Liver (tissue), 9 donors: ENCODE data around the gene CDCP1. TPM values are rescaled to one million over a fixed set of nuclear protein-coding genes. Genes with fewer than 3 reads are reported as not detected.

Experiments
- DNase-seq: peaks from one replicate; pipeline ENCODE4 v3.0.0-alpha.2; 2017; ENCODE audit warnings: low spot score
- H3K27ac ChIP-seq, 2 donors: one replicate each; pipeline ENCODE4 v1.7.0; 2013; ENCODE audit warnings: inconsistent platforms in 2 of 2, low read length in 2 of 2, control low read depth in 1 of 2, low read depth in 1 of 2, mild to moderate bottlenecking in 1 of 2
- H3K27me3 ChIP-seq, 4 donors: one replicate each; pipeline versions ENCODE4 v1.6.1 to v1.7.0; 2013; ENCODE audit warnings: low read length in 3 of 4, inconsistent platforms in 1 of 4, mild to moderate bottlenecking in 1 of 4, moderate library complexity in 1 of 4; ENCODE audit not compliant: control insufficient read depth in 4 of 4, insufficient read depth in 4 of 4
- H3K36me3 ChIP-seq, 4 donors: one replicate each; pipeline versions ENCODE4 v1.6.1 to v1.7.0; 2013; ENCODE audit warnings: low read length in 3 of 4, mild to moderate bottlenecking in 3 of 4, low read depth in 1 of 4, moderate library complexity in 1 of 4; ENCODE audit not compliant: control insufficient read depth in 4 of 4, insufficient read depth in 3 of 4
- H3K4me1 ChIP-seq, 4 donors: one replicate each; pipeline versions ENCODE4 v1.6.1 to v1.7.0; 2013; ENCODE audit warnings: low read length in 3 of 4, mild to moderate bottlenecking in 3 of 4, moderate library complexity in 1 of 4; ENCODE audit not compliant: control insufficient read depth in 4 of 4, insufficient read depth in 4 of 4
- H3K4me3 ChIP-seq, 3 donors: one replicate each; pipeline versions ENCODE4 v1.6.1 to v1.7.0; 2013; ENCODE audit warnings: low read length in 3 of 3, control low read depth in 1 of 3, low read depth in 1 of 3, mild to moderate bottlenecking in 1 of 3
- H3K9ac ChIP-seq, 2 donors: one replicate each; pipeline ENCODE4 v1.7.0; 2013; ENCODE audit warnings: low read length in 2 of 2, mild to moderate bottlenecking in 2 of 2, moderate library complexity in 2 of 2, control low read depth in 1 of 2, low read depth in 1 of 2
- H3K9me3 ChIP-seq, 4 donors: one replicate each; pipeline versions ENCODE4 v1.6.1 to v1.7.0; 2013; ENCODE audit warnings: low read length in 3 of 4; ENCODE audit not compliant: control insufficient read depth in 4 of 4
- EGR1 ChIP-seq, 2 donors: IDR thresholded peaks; 2 replicates each; pipeline ENCODE4 v1.6.1; 2016 to 2018; ENCODE audit warnings: antibody characterized with exemption in 2 of 2, low read depth in 2 of 2
- FOXA1 ChIP-seq: IDR thresholded peaks from 2 replicates; pipeline ENCODE4 v1.6.1; 2016; ENCODE audit warnings: antibody characterized with exemption
- FOXA2 ChIP-seq: IDR thresholded peaks from 2 replicates; pipeline ENCODE4 v1.6.1; 2016; ENCODE audit warnings: antibody characterized with exemption
- GABPA ChIP-seq, 2 donors: IDR thresholded peaks in 1 of 2; conservative IDR thresholded peaks in 1 of 2; 2 replicates each; pipeline ENCODE4 v1.6.1; 2016; ENCODE audit warnings: antibody characterized with exemption in 2 of 2, mild to moderate bottlenecking in 1 of 2, moderate library complexity in 1 of 2
- HNF4A ChIP-seq, 2 donors: conservative IDR thresholded peaks; 2 replicates each; pipeline ENCODE4 v1.6.1; 2016; ENCODE audit warnings: antibody characterized with exemption in 2 of 2, mild to moderate bottlenecking in 2 of 2
- NR2F2 ChIP-seq: IDR thresholded peaks from 2 replicates; pipeline ENCODE4 v1.6.1; 2016; ENCODE audit warnings: antibody characterized with exemption
- RAD21 ChIP-seq, 2 donors: IDR thresholded peaks; 2 replicates each; pipeline ENCODE4 v1.6.1; 2016; ENCODE audit warnings: antibody characterized with exemption in 2 of 2, mild to moderate bottlenecking in 2 of 2
- RXRA ChIP-seq, 2 donors: IDR thresholded peaks; 2 replicates each; pipeline ENCODE4 v1.6.1; 2017 to 2018; ENCODE audit warnings: antibody characterized with exemption in 2 of 2, mild to moderate bottlenecking in 1 of 2
- SP1 ChIP-seq: IDR thresholded peaks from 2 replicates; pipeline ENCODE4 v1.6.1; 2018; ENCODE audit warnings: antibody characterized with exemption, mild to moderate bottlenecking
- TAF1 ChIP-seq: conservative IDR thresholded peaks from 2 replicates; pipeline ENCODE4 v1.6.1; 2016; ENCODE audit warnings: antibody characterized with exemption, mild to moderate bottlenecking
- YY1 ChIP-seq: IDR thresholded peaks from 2 replicates; pipeline ENCODE4 v1.6.1; 2016; ENCODE audit warnings: antibody characterized with exemption, mild to moderate bottlenecking
- WGBS: extraction: QIAGEN DNeasy Blood & Tissue Kit; methylation state at CpG from one replicate; pipeline ENCODE4 v1.1.7; 2013; 5-methylcytosine and 5-hydroxymethylcytosine counted together
- polyA plus RNA-seq, 2 donors: library from polyadenylated mRNA; stranded (reverse) in 1 of 2; unstranded in 1 of 2; fragments of 200-250 nt in 1 of 2; fragments of >200 nt in 1 of 2; fragmentation: Nextera tagmentation in 1 of 2; extraction: Ambion mirVana in 1 of 2; gene quantifications; one replicate each; pipeline versions ENCODE4 v1.2.1 to v1.2.3, GENCODE V29; 2013 to 2015
- total RNA-seq, 2 donors: library from RNA; depleted of rRNA; stranded (reverse); fragments of >200 nt; gene quantifications; one replicate each; pipeline ENCODE4 v1.2.3, GENCODE V29; 2014
- TF ChIP-seq, protein P1 (sequence below): IDR thresholded peaks from 2 replicates; pipeline ENCODE4 v1.6.1; 2016; ENCODE audit warnings: antibody characterized with exemption
- TF ChIP-seq, protein P2 (sequence below): IDR thresholded peaks from 2 replicates; pipeline ENCODE4 v1.6.1; 2016; ENCODE audit warnings: antibody characterized with exemption
- TF ChIP-seq, protein P3 (sequence below): fragments of 150-350 bp; IDR thresholded peaks from 2 replicates; pipeline ENCODE4 v1.5.1; 2017; ENCODE audit warnings: improper control_type of control experiment, low read depth, low read length; ENCODE audit not compliant: missing input control
- TF ChIP-seq, protein P4 (sequence below): IDR thresholded peaks from 2 replicates; pipeline ENCODE4 v1.6.1; 2016; ENCODE audit warnings: antibody characterized with exemption
- donor health status: healthy.
- donor health status: healthy.
- donor health status: healthy.
- donor health status: healthy.
- donor health status: healthy.

CDCP1 gene
- total and polyA plus RNA-seq, 4 donors: 0.22 to 0.67 (median 0.45) TPM

DNA sequence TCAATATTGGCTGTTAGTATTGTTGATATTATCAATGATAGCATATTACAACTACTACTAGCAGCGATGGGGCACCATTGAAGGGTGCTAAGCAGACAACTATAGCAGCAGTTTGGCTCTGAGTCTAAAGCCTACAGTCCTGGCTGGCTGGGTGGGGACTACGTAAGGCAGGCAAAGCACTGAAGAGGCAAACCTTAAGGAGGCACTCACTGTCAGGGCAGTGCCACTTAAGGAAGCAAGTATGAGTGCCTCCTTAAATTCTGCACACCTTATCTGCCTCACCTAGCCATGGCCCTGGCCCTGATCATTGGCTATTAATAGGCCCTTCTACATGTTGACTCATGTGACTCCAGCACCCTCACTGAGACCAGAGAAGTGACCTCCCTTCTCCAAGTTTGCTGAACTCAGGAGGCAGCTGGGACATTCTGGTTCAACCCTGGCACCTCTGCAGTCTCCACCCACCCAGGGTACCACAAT, 20.6 kb downstream of the CDCP1 start (continued):
- TF ChIP-seq GABPA (IDR thresholded peaks at IDR 0.05 in 1 of 2, conservative IDR thresholded peaks at IDR 0.05 in 1 of 2): no peak
- TF ChIP-seq, protein P1, sequence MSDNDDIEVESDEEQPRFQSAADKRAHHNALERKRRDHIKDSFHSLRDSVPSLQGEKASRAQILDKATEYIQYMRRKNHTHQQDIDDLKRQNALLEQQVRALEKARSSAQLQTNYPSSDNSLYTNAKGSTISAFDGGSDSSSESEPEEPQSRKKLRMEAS: no peak
- no peak for TF ChIP-seq HNF4A (conservative IDR thresholded peaks at IDR 0.05)

DNA sequence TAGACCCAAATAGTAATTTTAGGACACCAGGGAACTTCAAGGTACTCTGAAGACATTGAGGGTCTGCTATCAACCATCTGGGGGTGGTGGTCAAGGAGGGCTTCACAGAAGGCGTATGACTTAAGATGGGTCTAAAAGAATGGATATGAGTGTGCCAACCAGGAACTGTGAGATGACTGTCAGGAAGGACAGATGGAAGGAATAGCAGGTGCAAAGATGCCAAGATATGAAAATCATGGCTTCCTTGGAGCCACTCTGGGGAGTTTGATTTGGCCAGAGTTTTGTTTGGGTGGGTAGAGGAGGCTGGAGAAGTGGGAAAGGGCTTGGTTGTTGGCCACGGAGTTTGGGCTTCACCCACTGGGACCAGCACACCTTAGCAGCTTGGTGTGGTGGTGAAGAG, 21.2 kb downstream of the CDCP1 start:
- no peaks in the 10 kb centered on the region for H3K9me3 ChIP-seq
- H3K4me1 ChIP-seq: no peaks in the 10 kb centered on the region
- no peak overlapping the region for H3K4me3 ChIP-seq
- no peak for TF ChIP-seq RXRA (IDR thresholded peaks at IDR 0.05)
- no peak for TF ChIP-seq HNF4A (conservative IDR thresholded peaks at IDR 0.05)
- no peak overlapping the region for H3K9ac ChIP-seq
- no peak overlapping the region for H3K27ac ChIP-seq
- no peaks in the 10 kb centered on the region for H3K36me3 ChIP-seq
- no peak for DNase-seq
- peaks cover 0 to 3% (median 0%) of the 10 kb centered on the region in 4 donors for H3K27me3 ChIP-seq
- 40% methylated on average over 2 of the region's 2 CpGs for WGBS

DNA sequence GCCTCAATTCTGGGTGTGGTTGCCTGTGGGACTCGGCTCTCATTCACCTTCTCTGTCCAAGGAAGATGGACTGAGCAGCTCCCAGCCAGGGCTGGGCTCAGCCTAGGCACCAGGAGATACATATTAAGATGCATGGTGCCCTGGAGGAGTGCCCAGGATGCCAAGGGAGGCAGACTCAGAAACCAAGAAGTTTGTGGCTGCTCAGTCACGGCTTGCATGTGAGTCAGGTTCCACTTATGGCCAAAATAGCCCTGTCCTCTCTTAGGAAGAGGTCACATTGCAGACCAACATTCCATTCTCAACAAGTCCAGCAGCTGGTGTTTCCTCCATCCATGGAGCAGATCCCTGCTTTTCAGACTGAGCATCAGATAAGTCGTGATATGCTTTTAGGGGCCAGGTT, 21.8 kb downstream of the CDCP1 start:
- DNase-seq: no peak
- peaks cover 0 to 3% (median 0%) of the 10 kb centered on the region in 4 donors for H3K27me3 ChIP-seq
- H3K36me3 ChIP-seq: no peaks in the 10 kb centered on the region
- TF ChIP-seq RXRA (IDR thresholded peaks at IDR 0.05) (no peak), FOXA1 (no peak), TAF1 (no peak), NR2F2 (no peak), HNF4A (conservative IDR thresholded peaks at IDR 0.05) (no peak), RAD21 (IDR thresholded peaks at IDR 0.05) (no peak), GABPA (IDR thresholded peaks at IDR 0.05 in 1 of 2, conservative IDR thresholded peaks at IDR 0.05 in 1 of 2) (no peak), EGR1 (IDR thresholded peaks at IDR 0.05; ENCODE audit: low read depth in 2 of 2) (no peak), FOXA2 (no peak), SP1 (no peak)
- TF ChIP-seq, protein P1: no peak
- TF ChIP-seq, protein P2, sequence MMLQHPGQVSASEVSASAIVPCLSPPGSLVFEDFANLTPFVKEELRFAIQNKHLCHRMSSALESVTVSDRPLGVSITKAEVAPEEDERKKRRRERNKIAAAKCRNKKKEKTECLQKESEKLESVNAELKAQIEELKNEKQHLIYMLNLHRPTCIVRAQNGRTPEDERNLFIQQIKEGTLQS: no peak
- TF ChIP-seq, protein P3, sequence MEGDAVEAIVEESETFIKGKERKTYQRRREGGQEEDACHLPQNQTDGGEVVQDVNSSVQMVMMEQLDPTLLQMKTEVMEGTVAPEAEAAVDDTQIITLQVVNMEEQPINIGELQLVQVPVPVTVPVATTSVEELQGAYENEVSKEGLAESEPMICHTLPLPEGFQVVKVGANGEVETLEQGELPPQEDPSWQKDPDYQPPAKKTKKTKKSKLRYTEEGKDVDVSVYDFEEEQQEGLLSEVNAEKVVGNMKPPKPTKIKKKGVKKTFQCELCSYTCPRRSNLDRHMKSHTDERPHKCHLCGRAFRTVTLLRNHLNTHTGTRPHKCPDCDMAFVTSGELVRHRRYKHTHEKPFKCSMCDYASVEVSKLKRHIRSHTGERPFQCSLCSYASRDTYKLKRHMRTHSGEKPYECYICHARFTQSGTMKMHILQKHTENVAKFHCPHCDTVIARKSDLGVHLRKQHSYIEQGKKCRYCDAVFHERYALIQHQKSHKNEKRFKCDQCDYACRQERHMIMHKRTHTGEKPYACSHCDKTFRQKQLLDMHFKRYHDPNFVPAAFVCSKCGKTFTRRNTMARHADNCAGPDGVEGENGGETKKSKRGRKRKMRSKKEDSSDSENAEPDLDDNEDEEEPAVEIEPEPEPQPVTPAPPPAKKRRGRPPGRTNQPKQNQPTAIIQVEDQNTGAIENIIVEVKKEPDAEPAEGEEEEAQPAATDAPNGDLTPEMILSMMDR: no peak
- H3K4me3 ChIP-seq: no peak overlapping the region
- no peak overlapping the region for H3K27ac ChIP-seq
- WGBS: 79% methylated on average over 3 of the region's 3 CpGs
- H3K4me1 ChIP-seq: no peaks in the 10 kb centered on the region
- H3K9ac ChIP-seq: no peak overlapping the region
- H3K9me3 ChIP-seq: no peaks in the 10 kb centered on the region

DNA sequence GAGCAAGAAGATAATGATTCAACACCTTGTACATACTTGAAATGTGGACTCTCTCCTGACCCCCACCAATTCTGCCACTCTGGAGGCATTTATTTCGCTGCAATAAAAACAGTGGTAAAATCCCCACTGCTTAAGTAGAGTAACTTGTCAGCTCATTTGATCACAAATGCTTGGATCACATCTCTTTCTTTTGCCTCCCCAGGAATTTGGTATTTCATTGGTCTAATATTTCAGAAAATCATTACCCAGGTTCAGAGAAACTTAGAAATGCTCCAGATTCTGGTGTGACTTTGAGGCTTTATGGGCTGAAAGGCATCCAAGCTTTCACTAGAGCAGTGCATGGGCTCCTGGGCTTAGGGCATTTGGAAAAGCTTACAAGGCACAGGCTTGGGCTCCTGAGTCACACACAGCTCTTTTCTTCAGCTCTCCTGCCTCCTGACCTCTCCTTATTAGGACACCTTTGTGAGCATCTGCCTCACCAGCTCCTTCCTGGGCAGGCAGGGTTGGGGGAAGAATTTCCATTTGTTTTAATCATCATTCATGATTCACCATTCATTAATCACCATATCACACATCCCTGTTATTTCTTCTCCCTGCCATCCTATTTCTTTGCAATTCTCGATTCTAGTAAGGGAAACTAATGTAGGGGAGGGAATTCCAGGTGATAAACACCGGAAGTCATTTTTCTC, 22.5 kb downstream of the CDCP1 start:
- 79% methylated on average over 3 of the region's 3 CpGs for WGBS
- Histone ChIP-seq H3K4me3 (no peak overlapping the region), H3K36me3 (no peaks in the 10 kb centered on the region), H3K9ac (no peak overlapping the region), H3K4me1 (no peaks in the 10 kb centered on the region), H3K27ac (no peak overlapping the region), H3K27me3 (peaks cover 0 to 3% (median 0%) of the 10 kb centered on the region in 4 donors), H3K9me3 (no peaks in the 10 kb centered on the region)
- DNase-seq: no peak
- TF ChIP-seq, protein P3: no peak
- TF ChIP-seq, protein P4, sequence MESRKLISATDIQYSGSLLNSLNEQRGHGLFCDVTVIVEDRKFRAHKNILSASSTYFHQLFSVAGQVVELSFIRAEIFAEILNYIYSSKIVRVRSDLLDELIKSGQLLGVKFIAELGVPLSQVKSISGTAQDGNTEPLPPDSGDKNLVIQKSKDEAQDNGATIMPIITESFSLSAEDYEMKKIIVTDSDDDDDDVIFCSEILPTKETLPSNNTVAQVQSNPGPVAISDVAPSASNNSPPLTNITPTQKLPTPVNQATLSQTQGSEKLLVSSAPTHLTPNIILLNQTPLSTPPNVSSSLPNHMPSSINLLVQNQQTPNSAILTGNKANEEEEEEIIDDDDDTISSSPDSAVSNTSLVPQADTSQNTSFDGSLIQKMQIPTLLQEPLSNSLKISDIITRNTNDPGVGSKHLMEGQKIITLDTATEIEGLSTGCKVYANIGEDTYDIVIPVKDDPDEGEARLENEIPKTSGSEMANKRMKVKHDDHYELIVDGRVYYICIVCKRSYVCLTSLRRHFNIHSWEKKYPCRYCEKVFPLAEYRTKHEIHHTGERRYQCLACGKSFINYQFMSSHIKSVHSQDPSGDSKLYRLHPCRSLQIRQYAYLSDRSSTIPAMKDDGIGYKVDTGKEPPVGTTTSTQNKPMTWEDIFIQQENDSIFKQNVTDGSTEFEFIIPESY: no peak
- TF ChIP-seq YY1 (no peak), FOXA1 (no peak), SP1 (no peak), RXRA (IDR thresholded peaks at IDR 0.05) (no peak), HNF4A (conservative IDR thresholded peaks at IDR 0.05) (no peak)
- TF ChIP-seq, protein P1: no peak
- TF ChIP-seq, protein P2: no peak
